Nephron (organoid): ENCODE data around the gene TUBB4B.

Experiments
- H3K27ac Mint-ChIP-seq, 3 experiments: 2 replicates each; pipeline ENCODE4 v1.8.0; 2020; ENCODE audit warnings: mixed read lengths in 3 of 3, mild to moderate bottlenecking in 2 of 3, moderate library complexity in 1 of 3
- H3K27me3 Mint-ChIP-seq: 2 replicates; pipeline ENCODE4 v1.8.0; 2021; ENCODE audit warnings: low read depth, mild to moderate bottlenecking, moderate library complexity, mixed read lengths
- H3K36me3 Mint-ChIP-seq: 2 replicates; pipeline ENCODE4 v1.8.0; 2020; ENCODE audit warnings: low read depth, mixed read lengths
- H3K4me1 Mint-ChIP-seq: 2 replicates; pipeline ENCODE4 v1.8.0; 2020; ENCODE audit warnings: mixed read lengths
- H3K4me3 Mint-ChIP-seq, 3 experiments: 2 replicates each; pipeline ENCODE4 v1.8.0; 2020; ENCODE audit warnings: mild to moderate bottlenecking in 3 of 3, mixed read lengths in 3 of 3, moderate library complexity in 2 of 3
- H3K9me3 Mint-ChIP-seq: 2 replicates; pipeline ENCODE4 v1.8.0; 2020; ENCODE audit warnings: mixed read lengths
- TF ChIP-seq, protein P1 (sequence below), 3 experiments: fragments of 200-600 bp; sonication (generic); IDR thresholded peaks; one replicate each; pipeline ENCODE4 v1.5.0; 2021; ENCODE audit warnings: antibody characterized with exemption in 3 of 3; ENCODE audit not compliant: unreplicated experiment in 3 of 3

Gene TUBB4B

DNA sequence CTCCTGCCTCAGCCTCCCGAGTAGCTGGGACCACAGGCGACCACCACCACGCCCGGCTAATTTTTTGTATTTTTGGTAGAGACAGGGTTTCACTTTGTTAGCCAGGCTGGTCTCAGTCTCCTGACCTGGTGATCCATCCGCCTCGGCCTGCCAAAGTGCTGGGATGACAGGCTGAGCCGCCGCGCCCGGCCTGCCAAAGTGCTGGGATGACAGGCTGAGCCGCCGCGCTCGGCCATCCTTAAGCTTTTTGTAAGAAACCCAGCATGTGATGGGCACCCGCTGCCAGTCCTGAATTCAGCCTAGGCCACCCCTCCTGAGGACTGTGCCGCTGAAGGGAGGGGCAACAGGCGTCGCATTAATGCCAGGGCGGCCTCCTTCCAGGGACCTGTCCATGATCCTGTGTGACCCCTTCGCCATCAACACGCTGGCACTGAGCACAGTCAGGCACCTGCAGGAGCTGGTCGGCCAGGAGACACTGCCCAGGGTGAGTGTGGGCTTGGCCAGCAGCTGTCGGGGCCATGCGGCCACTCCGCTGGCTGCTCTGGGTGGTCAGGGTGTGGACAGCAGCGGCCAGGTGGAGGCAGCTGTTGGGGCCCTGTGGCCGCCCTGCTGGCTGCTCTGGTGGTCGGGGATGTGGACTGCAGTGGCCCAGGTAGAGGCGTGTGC, 24.5 kb downstream of the TUBB4B start:
- H3K27ac Mint-ChIP-seq = no peak overlapping the region
- no peaks in the 10 kb centered on the region for H3K27me3 Mint-ChIP-seq
- H3K4me1 Mint-ChIP-seq = peaks cover 6% of the 10 kb centered on the region
- H3K36me3 Mint-ChIP-seq = peaks cover 25% of the 10 kb centered on the region
- H3K9me3 Mint-ChIP-seq = no peaks in the 10 kb centered on the region
- TF ChIP-seq, protein P1, sequence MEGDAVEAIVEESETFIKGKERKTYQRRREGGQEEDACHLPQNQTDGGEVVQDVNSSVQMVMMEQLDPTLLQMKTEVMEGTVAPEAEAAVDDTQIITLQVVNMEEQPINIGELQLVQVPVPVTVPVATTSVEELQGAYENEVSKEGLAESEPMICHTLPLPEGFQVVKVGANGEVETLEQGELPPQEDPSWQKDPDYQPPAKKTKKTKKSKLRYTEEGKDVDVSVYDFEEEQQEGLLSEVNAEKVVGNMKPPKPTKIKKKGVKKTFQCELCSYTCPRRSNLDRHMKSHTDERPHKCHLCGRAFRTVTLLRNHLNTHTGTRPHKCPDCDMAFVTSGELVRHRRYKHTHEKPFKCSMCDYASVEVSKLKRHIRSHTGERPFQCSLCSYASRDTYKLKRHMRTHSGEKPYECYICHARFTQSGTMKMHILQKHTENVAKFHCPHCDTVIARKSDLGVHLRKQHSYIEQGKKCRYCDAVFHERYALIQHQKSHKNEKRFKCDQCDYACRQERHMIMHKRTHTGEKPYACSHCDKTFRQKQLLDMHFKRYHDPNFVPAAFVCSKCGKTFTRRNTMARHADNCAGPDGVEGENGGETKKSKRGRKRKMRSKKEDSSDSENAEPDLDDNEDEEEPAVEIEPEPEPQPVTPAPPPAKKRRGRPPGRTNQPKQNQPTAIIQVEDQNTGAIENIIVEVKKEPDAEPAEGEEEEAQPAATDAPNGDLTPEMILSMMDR (IDR thresholded peaks at IDR 0.05; ENCODE audit: unreplicated experiment in 3 of 3) = no peak
- no peak overlapping the region for H3K4me3 Mint-ChIP-seq

DNA sequence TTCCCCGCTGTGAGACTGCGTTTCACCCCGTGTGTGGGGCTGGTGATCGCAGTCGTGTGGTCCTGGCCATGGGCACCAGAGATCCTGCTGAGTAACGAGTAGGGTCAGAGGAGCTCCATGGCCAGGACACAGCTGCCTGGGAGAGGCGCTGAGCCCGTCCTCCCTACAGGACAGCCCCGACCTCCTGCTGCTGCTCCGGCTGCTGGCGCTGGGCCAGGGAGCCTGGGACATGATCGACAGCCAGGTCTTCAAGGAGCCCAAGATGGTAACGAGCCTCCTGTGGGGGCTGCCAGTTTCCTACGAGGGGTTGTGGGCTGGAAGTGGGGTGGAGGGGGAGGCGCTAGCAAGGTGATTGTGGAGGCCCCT, 25.1 kb downstream of the TUBB4B start:
- Mint-ChIP-seq H3K27ac (no peak overlapping the region), H3K4me1 (peaks cover 6% of the 10 kb centered on the region)
- TF ChIP-seq, protein P1 (IDR thresholded peaks at IDR 0.05; ENCODE audit: unreplicated experiment in 3 of 3) = no peak

DNA sequence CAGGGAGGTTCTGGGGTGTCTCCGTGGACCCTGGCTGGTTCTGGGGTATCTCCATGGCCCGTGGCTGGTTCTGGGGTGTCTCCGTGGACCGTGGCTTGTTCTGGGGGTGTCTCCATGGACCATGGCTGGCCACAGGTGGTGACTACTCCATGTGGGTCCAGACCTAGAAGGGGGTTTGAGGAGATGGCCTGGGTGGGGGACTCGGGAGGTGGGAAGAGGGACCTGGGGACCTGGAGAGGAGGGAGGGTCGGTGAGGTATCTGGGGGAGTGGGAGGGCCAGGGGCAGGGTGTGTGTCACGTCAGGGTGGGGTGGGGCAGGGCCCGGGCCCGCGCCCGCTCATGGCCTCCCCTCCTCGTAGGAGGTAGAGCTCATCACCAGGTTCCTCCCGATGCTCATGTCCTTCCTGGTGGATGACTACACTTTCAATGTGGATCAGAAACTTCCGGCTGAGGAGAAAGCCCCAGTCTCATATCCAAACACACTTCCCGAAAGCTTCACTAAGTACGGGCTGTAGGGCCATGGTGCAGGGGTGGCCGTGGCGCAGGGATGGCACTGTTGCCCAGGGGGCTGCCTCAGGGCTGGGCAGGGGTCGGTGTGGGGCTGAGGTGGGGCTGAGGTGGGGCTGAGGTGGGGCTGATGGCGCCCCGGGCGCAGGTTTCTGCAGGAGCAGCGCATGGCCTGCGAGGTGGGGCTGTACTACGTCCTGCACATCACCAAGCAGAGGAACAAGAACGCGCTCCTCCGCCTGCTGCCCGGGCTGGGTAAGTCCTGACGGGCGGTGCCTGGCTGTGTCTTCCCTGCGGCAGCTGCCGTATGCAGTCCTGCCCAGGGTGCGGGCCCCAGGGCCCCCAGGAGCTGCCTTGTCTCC, 25.7 kb downstream of the TUBB4B start:
- Mint-ChIP-seq H3K4me1 (peaks cover 2% of the 10 kb centered on the region), H3K4me3 (no peak overlapping the region), H3K27me3 (no peaks in the 10 kb centered on the region), H3K9me3 (no peaks in the 10 kb centered on the region), H3K27ac (no peak overlapping the region), H3K36me3 (peaks cover 20% of the 10 kb centered on the region)
- TF ChIP-seq, protein P1 (IDR thresholded peaks at IDR 0.05; ENCODE audit: unreplicated experiment in 3 of 3) = no peak

More for the DNA sequence above, 25.1 kb downstream of the TUBB4B start:
- peaks cover 25% of the 10 kb centered on the region for H3K36me3 Mint-ChIP-seq
- H3K4me3 Mint-ChIP-seq = no peak overlapping the region
- H3K9me3 Mint-ChIP-seq = no peaks in the 10 kb centered on the region
- no peaks in the 10 kb centered on the region for H3K27me3 Mint-ChIP-seq

DNA sequence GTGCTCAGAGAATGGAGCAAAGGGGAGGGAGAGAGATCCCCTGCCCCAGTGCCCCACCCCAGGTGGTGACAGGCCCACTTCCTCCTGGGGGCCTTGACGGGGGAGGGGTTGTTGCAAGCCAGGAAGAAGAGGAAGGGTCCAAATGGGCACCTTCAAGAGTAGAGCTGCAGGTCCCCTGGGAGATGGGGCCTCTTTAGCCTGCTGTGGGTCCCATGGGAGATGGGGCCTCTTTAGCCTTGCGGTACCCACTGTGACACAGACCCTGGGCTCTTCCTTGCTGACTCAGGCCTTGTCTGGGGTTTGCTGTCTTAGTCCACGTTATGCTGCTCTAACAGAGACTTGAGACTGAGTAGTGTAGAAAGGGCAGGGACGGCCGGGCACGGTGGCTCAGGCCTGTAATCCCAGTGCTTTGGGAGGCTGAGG, 26.9 kb downstream of the TUBB4B start:
- H3K36me3 Mint-ChIP-seq = peaks cover 18% of the 10 kb centered on the region

DNA sequence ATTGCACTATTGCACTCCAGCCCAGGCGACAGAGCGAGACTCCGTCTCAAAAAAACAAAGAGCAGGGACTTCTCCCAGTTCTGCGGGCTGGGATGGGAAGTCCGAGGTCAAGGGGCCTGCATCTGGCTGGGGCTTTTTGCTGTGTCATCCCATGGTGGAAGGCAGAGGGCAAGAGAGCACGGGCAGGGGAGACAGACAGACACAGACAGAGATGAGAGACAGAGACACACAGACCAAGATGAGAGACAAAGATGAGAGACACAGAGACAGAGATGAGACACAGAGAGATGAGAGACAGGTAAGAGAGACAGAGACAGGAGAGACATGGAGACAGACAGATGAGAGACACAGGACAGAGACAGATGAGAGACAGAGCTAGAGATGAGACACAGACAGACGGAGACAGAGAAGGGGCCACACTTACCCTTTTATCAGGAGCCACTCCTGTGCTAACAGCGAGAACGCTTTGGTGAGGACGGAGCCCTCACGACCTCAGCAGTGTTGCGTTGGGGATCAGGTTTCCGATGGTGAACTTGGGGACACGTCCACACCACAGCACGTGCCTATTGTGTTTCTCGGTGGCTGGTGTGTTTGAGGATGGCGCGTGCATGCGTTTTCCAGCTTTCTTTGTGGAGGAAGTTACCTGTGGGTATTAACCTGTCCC, 27.6 kb downstream of the TUBB4B start:
- no peaks in the 10 kb centered on the region for H3K27me3 Mint-ChIP-seq
- no peaks in the 10 kb centered on the region for H3K9me3 Mint-ChIP-seq
- H3K36me3 Mint-ChIP-seq = peaks cover 22% of the 10 kb centered on the region
- TF ChIP-seq, protein P1 (IDR thresholded peaks at IDR 0.05; ENCODE audit: unreplicated experiment in 3 of 3) = no peak
- no peak overlapping the region for H3K27ac Mint-ChIP-seq
- no peaks in the 10 kb centered on the region for H3K4me1 Mint-ChIP-seq
- H3K4me3 Mint-ChIP-seq = no peak overlapping the region

More for the DNA sequence above, 26.9 kb downstream of the TUBB4B start:
- no peaks in the 10 kb centered on the region for H3K4me1 Mint-ChIP-seq
- H3K4me3 Mint-ChIP-seq = no peak overlapping the region
- H3K27ac Mint-ChIP-seq = no peak overlapping the region
- no peaks in the 10 kb centered on the region for H3K27me3 Mint-ChIP-seq
- TF ChIP-seq, protein P1 (IDR thresholded peaks at IDR 0.05; ENCODE audit: unreplicated experiment in 3 of 3) = no peak
- no peaks in the 10 kb centered on the region for H3K9me3 Mint-ChIP-seq
